Activated CD8-positive, alpha-beta memory T cell treated with anti-CD3 and anti-CD28 coated beads, Interleukin-2, amount 10 ng/mL, durations not matched to agents 7 days and 5 days (primary cell): ENCODE data around the gene ADK. TPM values are rescaled to one million over a fixed set of nuclear protein-coding genes. Genes with fewer than 3 reads are reported as not detected.
"Not testable (repeated sequence)": the region's sequence is repeated elsewhere in the genome, so short reads cannot be mapped to it uniquely, and the experiment has no call there.

ENCODE experiments used
- ATAC-seq: fragments of 150-1000 bp; cut with Tn5 transposase; one replicate; pipeline ENCODE4 v1.10.0; 2021; ENCODE audit warnings: moderate library complexity
- CTCF ChIA-PET: fragments of 350-600 bp; sonication (Branson Sonifier 250); formaldehyde crosslinking; loops from one replicate; lab custom pipeline; 2021; ENCODE audit warnings: antibody characterized with exemption; lab: Charles Lee
- DNase-seq: peaks from one replicate; pipeline ENCODE4 v3.0.0-alpha.2; 2020
- H3K27ac Mint-ChIP-seq: one replicate; pipeline ENCODE4 v1.8.0; 2021; ENCODE audit warnings: mild to moderate bottlenecking, mixed read lengths
- H3K27me3 Mint-ChIP-seq: one replicate; pipeline ENCODE4 v1.8.0; 2021; ENCODE audit warnings: mixed read lengths
- H3K36me3 Mint-ChIP-seq: one replicate; pipeline ENCODE4 v1.8.0; 2021; ENCODE audit warnings: mild to moderate bottlenecking, mixed read lengths
- H3K4me1 Mint-ChIP-seq: one replicate; pipeline ENCODE4 v1.8.0; 2021; ENCODE audit warnings: mixed read lengths
- H3K4me3 Mint-ChIP-seq: one replicate; pipeline ENCODE4 v1.8.0; 2021; ENCODE audit warnings: mild to moderate bottlenecking, moderate library complexity, mixed read lengths
- H3K9me3 Mint-ChIP-seq: one replicate; pipeline ENCODE4 v1.8.0; 2022; ENCODE audit warnings: low read depth, mixed read lengths
- total RNA-seq, 2 experiments: library from RNA; stranded (reverse); gene quantifications; one replicate each; pipeline ENCODE4 v1.2.3, GENCODE V29; 2021

ADK gene
- total RNA-seq, 2 experiments from 2014 or later, result 38.3 to 46.2 TPM

DNA sequence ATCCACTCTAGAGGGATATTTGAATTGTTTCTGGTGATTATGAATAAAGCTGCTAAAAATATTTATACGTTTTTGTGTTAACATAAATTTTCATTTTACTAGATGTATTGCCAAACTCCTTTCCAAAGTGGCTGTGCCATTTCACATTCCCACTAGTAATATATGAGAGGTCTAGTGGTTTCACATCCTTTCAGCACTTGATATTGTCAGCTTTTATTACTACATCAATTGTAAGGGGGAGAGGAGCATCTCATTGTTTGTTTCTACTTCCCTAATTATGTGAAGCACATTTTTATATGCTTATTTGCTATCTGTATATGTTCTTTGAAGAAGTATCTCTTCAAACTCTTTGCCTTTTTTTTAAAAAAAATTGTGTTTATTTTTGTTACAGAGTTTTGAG is 184.5 kb downstream of the ADK start:
- H3K9me3 Mint-ChIP-seq, result no peaks in the 10 kb centered on the region

DNA sequence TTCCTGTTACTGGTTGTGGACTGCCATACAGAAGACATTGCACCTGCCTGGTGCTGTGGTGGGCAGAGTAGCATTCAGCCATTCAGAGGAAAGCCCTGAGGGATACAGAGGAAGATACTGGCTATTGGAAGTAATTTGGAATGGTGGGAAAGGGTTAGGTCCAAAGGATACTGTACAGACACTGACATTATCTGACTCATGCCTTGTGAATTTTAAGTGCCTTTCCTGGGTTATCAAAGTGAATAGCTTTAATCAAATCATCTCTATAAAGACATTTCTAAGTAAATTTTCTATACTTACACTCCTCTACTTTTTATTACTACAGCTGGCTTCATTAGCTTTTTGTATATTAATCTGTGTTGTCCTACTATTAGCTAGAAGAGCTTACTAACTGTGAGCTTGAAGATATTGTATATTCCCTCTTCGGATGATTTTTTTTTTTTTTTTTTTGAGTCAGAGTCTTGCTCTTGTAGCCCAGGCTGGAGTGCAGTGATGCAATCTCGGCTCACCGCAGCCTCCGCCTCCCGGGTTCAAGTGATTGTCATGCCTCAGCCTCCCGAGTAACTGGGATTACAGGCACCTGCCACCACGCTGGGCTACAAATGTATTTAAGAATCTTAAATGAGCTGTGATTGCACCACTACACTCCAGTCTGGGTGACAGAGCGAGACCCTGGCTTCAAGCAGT is 186.5 kb downstream of the ADK start:
- Mint-ChIP-seq H3K9me3 (peaks cover 3% of the 10 kb centered on the region), H3K4me1 (no peaks in the 10 kb centered on the region), H3K36me3 (peaks cover 22% of the 10 kb centered on the region), H3K27me3 (no peaks in the 10 kb centered on the region), H3K4me3 (no peak overlapping the region), H3K27ac (no peak overlapping the region)
- CTCF ChIA-PET, result no interaction called here
- ATAC-seq (no peak), DNase-seq (no peak)

More for the DNA sequence above, 184.5 kb downstream of the ADK start:
- no peaks in the 10 kb centered on the region for H3K4me1 Mint-ChIP-seq
- H3K36me3 Mint-ChIP-seq, result peaks cover 22% of the 10 kb centered on the region
- no peak overlapping the region for H3K4me3 Mint-ChIP-seq
- ATAC-seq, result no peak
- H3K27me3 Mint-ChIP-seq, result no peaks in the 10 kb centered on the region
- CTCF ChIA-PET, result no interaction called here
- DNase-seq, result no peak
- H3K27ac Mint-ChIP-seq, result no peak overlapping the region

DNA sequence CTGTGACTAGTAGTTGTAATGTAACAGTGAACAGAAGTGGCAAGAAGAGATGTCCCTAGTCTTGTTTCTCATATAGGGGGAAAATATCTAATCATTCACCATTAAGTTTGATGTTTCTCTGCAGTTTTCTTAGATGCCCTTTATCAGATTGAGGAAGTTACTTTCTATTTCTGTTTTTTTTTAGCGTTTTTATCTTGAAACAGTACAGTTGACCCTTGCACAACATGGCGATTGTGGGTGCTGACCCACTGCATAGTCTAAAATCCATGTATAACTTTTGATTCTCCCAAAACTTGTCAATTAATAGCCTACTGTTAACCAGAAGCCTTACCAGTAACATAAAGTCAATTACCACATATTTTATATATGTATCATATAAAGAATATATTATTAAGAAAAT is 192.0 kb downstream of the ADK start:
- H3K36me3 Mint-ChIP-seq, result peaks cover 47% of the 10 kb centered on the region
- H3K27ac Mint-ChIP-seq, result no peak overlapping the region
- ATAC-seq (no peak), DNase-seq (no peak)
- no peaks in the 10 kb centered on the region for H3K27me3 Mint-ChIP-seq
- H3K9me3 Mint-ChIP-seq, result peaks cover 14% of the 10 kb centered on the region
- H3K4me3 Mint-ChIP-seq, result no peak overlapping the region
- no peaks in the 10 kb centered on the region for H3K4me1 Mint-ChIP-seq
- CTCF ChIA-PET, result no interaction called here

DNA sequence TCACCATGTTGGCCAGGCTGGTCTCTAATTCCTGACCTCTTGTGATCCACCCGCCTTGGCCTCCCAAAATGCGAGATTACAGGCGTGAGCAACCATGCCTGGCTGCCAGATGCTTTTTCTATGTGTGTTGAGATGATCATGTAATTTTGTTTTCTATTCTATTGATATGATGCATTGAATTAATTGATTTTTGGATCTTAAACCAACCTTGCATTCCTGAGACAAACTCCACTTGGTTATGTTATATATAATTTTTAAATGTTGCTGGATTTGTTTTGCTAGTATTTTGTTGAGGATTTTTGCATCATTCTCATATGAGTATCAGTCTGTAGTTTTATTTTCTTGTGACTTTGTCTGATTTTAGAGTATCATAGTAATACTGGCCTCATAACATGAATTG is 192.8 kb downstream of the ADK start:
- H3K27me3 Mint-ChIP-seq, result no peaks in the 10 kb centered on the region
- peaks cover 48% of the 10 kb centered on the region for H3K36me3 Mint-ChIP-seq
- CTCF ChIA-PET, result no interaction called here
- H3K4me3 Mint-ChIP-seq, result no peak overlapping the region
- no peak overlapping the region for H3K27ac Mint-ChIP-seq
- no peak for ATAC-seq
- DNase-seq, result no peak
- H3K9me3 Mint-ChIP-seq, result peaks cover 14% of the 10 kb centered on the region
- H3K4me1 Mint-ChIP-seq, result no peaks in the 10 kb centered on the region

DNA sequence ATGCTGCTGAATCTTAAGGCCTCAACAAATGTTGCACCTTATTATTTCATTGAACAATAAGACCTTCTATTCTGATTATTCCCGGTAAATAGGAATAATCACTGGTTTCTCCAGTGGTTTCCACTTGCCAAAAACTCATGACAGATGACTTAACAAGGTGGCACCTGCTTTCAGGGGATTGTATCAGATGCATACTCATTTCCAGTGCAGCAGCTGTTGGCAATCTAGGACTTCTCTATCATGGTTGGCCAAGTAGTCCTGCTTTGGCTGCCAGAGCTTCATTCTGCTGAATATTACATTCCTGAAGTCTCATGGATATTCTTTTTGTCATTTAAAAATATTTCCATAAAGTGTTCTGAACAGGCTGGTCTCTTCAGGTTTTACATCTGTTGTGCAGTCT is 193.3 kb downstream of the ADK start:
- Mint-ChIP-seq H3K4me3 (no peak overlapping the region), H3K4me1 (no peaks in the 10 kb centered on the region), H3K27ac (no peak overlapping the region), H3K9me3 (peaks cover 14% of the 10 kb centered on the region), H3K27me3 (no peaks in the 10 kb centered on the region), H3K36me3 (peaks cover 48% of the 10 kb centered on the region)
- CTCF ChIA-PET, result no interaction called here
- DNase-seq, result no peak
- no peak for ATAC-seq

DNA sequence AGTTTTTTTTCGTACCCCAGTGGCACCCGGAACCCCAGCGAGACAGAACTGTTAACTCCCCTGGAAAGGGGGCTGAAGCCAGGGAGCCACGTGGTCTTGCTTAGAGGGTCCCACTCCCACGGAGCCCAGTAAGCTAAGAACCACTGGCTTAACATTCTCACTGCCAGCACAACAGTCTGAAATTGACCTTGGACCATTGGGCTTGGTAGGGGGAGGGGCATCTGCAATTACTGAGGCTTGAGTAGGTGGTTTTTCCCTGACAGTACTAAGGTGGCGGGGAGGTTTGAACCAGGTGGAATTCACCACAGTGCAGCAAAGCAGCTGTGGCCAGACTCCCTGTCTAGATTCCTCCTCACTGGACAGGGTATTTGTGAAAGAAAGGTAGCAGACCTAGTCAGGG is 196.5 kb downstream of the ADK start:
- ATAC-seq (no peak), DNase-seq (no peak)
- no peaks in the 10 kb centered on the region for H3K27me3 Mint-ChIP-seq
- peaks cover 13% of the 10 kb centered on the region for H3K9me3 Mint-ChIP-seq
- no peak overlapping the region for H3K4me3 Mint-ChIP-seq
- H3K36me3 Mint-ChIP-seq, result peaks cover 45% of the 10 kb centered on the region
- no peak overlapping the region for H3K27ac Mint-ChIP-seq
- CTCF ChIA-PET, result no interaction called here
- H3K4me1 Mint-ChIP-seq, result no peaks in the 10 kb centered on the region

DNA sequence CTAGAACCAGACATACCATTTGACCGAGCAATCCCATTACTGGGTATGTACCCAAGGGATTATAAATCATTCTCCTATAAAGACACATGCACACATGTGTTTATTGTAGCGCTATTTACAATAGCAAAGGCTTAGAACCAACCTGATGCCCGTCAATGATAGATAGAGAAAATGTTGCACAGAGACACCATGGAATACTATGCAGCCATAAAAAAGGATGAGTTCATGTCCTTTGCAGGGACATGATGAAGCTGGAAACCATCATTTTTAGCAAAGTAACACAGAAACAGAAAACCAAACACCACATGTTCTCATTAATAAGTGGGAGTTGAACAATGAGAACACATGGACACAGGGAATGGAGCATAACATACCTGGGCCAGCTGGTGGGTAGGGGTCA is 202.0 kb downstream of the ADK start:
- H3K4me1 Mint-ChIP-seq, H3K27ac Mint-ChIP-seq, H3K9me3 Mint-ChIP-seq, H3K4me3 Mint-ChIP-seq, H3K27me3 Mint-ChIP-seq, DNase-seq, ATAC-seq, CTCF ChIA-PET: not testable (repeated sequence)
- peaks cover 13% of the 10 kb centered on the region for H3K36me3 Mint-ChIP-seq

DNA sequence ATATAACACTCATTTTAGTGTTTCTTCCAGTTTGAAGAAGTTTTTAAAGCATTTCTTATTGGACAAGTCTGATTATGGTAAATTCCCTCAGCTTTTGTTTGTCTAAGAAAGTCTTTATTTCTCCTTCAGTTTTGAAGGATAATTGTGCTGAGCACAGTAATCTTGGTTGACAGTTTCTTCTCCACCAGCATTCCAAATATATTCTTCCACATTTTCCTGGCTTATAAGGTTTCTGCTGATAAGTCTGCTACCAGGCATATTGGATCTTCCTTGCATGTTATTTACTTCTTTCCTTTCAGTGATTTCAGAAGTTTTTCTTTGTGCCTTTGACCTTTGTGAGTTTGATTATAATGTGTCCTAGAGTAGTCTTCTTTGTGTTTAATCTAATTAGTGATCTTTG is 210.7 kb downstream of the ADK start:
- ATAC-seq, result no peak
- H3K4me1 Mint-ChIP-seq, result peaks cover 5% of the 10 kb centered on the region
- H3K27ac Mint-ChIP-seq, result no peak overlapping the region
- H3K9me3 Mint-ChIP-seq, result peaks cover 17% of the 10 kb centered on the region
- H3K27me3 Mint-ChIP-seq, result no peaks in the 10 kb centered on the region
- no peak for DNase-seq
- no peak overlapping the region for H3K4me3 Mint-ChIP-seq
- H3K36me3 Mint-ChIP-seq, result peaks cover 59% of the 10 kb centered on the region
- CTCF ChIA-PET, result no interaction called here

DNA sequence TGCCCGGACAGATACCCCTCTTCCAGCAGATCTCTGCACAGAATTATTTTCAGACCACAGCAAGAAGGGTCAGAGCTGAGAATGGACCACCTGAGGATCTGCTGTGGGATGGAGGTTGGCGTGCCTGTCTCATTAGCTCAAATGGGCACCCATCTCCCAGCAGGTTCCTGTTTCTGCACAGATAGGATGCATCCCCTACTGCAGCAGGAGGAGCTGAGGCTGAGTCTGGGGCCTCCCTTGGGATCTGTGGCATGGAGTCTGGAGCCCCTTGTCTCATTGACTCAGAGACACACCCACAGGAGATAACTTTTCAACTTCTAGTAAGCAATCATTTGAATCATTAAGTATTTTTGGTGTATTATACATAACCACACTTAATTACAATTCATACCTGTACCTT is 212.7 kb downstream of the ADK start:
- H3K27me3 Mint-ChIP-seq, result no peaks in the 10 kb centered on the region
- CTCF ChIA-PET, result no interaction called here
- peaks cover 17% of the 10 kb centered on the region for H3K9me3 Mint-ChIP-seq
- peaks cover 5% of the 10 kb centered on the region for H3K4me1 Mint-ChIP-seq
- DNase-seq (no peak), ATAC-seq (no peak)
- H3K36me3 Mint-ChIP-seq, result peaks cover 60% of the 10 kb centered on the region
- no peak overlapping the region for H3K27ac Mint-ChIP-seq
- no peak overlapping the region for H3K4me3 Mint-ChIP-seq

DNA sequence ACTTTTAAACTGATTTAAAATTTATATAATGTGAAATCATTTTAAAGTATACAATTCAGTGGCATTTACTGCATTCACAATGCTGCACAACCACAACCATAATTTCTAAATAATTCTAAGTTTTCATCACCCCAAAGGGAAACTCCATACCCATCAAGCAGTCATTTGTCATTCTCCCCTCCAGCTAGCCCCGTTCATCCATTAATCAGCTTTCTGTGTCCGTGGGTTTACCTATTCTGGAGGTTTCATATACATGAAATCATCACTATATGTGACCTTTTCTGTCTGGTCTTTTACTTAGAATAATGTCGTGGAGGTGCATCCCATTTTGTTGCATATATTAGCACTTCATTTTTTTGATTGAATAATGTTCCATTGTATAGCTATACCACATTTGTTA is 214.1 kb downstream of the ADK start:
- Mint-ChIP-seq H3K27me3 (no peaks in the 10 kb centered on the region), H3K27ac (no peak overlapping the region), H3K4me3 (no peak overlapping the region), H3K4me1 (peaks cover 5% of the 10 kb centered on the region), H3K9me3 (peaks cover 17% of the 10 kb centered on the region), H3K36me3 (peaks cover 53% of the 10 kb centered on the region)
- CTCF ChIA-PET, result no interaction called here
- ATAC-seq, result no peak
- no peak for DNase-seq

DNA sequence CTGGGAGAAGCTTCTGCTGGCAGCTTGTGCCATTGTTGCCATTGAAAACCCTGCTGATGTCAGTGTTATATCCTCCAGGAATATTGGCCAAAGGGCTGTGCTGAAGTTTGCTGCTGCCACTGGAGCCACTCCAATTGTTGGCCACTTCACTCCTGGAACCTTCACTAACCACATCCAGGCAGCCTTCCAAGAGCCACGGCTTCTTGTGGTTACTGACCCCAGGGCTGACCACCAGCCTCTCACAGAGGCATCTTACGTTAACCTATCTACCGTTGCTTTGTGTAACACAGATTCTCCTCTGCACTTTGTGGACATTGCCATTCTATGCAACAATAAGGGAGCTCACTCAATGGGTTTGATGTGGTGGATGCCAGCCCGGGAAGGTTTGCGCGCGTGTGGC is 220.7 kb downstream of the ADK start:
- H3K27ac Mint-ChIP-seq, result no peak overlapping the region
- CTCF ChIA-PET, result no interaction called here
- H3K9me3 Mint-ChIP-seq, result no peaks in the 10 kb centered on the region
- H3K27me3 Mint-ChIP-seq, result no peaks in the 10 kb centered on the region
- no peak for ATAC-seq
- H3K4me3 Mint-ChIP-seq, result no peak overlapping the region
- DNase-seq, result no peak
- peaks cover 16% of the 10 kb centered on the region for H3K36me3 Mint-ChIP-seq
- H3K4me1 Mint-ChIP-seq, result no peaks in the 10 kb centered on the region

DNA sequence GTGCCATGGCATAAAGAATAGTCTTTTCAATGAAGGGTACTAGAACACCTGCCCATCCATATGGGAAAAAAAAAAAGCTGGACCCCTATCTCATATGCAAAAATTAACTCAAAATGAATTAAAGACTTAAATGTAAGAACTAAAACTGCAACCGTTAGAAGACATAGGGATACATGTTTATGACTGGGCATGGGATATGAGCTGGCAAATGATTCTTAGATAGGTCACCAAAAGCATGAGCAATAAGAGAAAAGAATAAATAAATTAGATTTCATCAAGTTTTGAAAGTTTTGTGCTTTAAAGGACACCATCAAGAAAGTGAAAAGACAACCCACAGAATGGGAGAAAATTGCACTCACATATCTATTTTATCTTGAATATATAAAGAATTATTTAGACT is 222.0 kb downstream of the ADK start:
- ATAC-seq, result no peak
- Mint-ChIP-seq H3K4me1 (no peaks in the 10 kb centered on the region), H3K36me3 (peaks cover 17% of the 10 kb centered on the region), H3K27ac (no peak overlapping the region), H3K4me3 (no peak overlapping the region), H3K9me3 (no peaks in the 10 kb centered on the region), H3K27me3 (no peaks in the 10 kb centered on the region)
- no peak for DNase-seq
- CTCF ChIA-PET, result no interaction called here

DNA sequence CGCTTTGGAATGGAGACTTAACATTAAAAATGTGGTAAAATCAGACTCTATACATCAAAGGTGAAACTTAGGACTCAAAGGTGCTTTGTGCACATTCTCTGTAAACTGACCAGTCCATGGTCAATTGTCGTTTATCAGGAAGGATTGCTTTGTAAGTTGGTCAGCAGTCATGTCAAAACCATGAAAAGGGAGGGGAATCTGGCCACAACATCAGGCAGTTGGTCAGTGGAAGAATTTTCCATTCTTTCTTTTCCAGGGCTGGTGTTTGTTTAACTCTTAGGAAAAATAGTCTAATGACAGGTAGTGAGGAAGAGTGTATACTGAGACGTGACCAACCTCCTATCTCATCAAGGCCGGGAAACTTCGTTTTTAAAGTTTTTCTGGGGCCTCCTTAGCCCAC is 226.5 kb downstream of the ADK start:
- no peak for ATAC-seq
- CTCF ChIA-PET, result no interaction called here
- Mint-ChIP-seq H3K27ac (no peak overlapping the region), H3K4me1 (no peaks in the 10 kb centered on the region), H3K36me3 (peaks cover 8% of the 10 kb centered on the region), H3K27me3 (no peaks in the 10 kb centered on the region), H3K9me3 (peaks cover 2% of the 10 kb centered on the region), H3K4me3 (no peak overlapping the region)
- DNase-seq, result no peak

DNA sequence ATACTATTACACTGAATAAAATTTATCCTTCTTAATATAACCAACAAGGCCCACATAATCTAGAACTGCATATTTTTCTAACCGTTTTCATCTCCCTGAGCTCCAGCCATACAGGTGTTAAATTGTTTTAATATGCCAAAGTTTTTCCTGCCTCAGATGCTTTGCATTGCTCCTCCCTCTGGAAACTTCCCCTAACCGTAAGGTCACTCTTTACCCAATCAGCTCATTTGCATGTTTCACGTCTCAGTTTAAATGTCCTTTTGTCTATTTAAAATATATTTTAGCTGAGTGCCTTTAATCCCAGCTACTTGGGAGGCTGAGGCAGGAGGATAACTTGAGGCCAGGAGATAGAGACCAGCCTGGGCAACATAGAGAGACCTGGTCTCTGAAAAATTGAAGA is 228.5 kb downstream of the ADK start:
- no peaks in the 10 kb centered on the region for H3K27me3 Mint-ChIP-seq

More for the DNA sequence above, 228.5 kb downstream of the ADK start:
- Mint-ChIP-seq H3K36me3 (peaks cover 11% of the 10 kb centered on the region), H3K9me3 (peaks cover 2% of the 10 kb centered on the region), H3K4me1 (peaks cover 4% of the 10 kb centered on the region), H3K4me3 (no peak overlapping the region), H3K27ac (no peak overlapping the region)
- ATAC-seq, result no peak
- CTCF ChIA-PET, result interaction anchor here (1.2 kb wide), 1 partner anchor 14 kb away, joined by 3 read pairs; no protein-coding TSS in a partner anchor
- no peak for DNase-seq
